HG03558 (cell line): ENCODE measurements around the gene OXER1.

Experiments
- ATAC-seq: cut with Tn5 transposase; IDR thresholded peaks from one replicate; pipeline ENCODE4 v1.9.1; 2021; ENCODE audit warnings: moderate number of reproducible peaks; ENCODE audit not compliant: unreplicated experiment; ENCODE audit errors: extremely low read depth

The OXER1 gene

GRCh38 chr2:42794271-42795046 is 30.5 kb upstream of the OXER1 start:
- no peak for ATAC-seq

GRCh38 chr2:42793334-42794270 is 29.7 kb upstream of the OXER1 start:
- ATAC-seq, result no peak

GRCh38 chr2:42792583-42793333 is 28.8 kb upstream of the OXER1 start, which contains the start of gene HAAO:
Gene HAAO, minus strand, starts transcription at chr2:42792583. Its CDS starts 47 bp downstream, at chr2:42792536.
- ATAC-seq, result no peak

GRCh38 chr2:42792087-42792582 is 28.2 kb upstream of the OXER1 start:
- no peak for ATAC-seq

- ATAC-seq, result no peak
Observed at GRCh38 chr2:42791606-42792005, 27.7 kb upstream of the OXER1 start.

GRCh38 chr2:42789751-42790150 is 25.8 kb upstream of the OXER1 start:
- no peak for ATAC-seq

GRCh38 chr2:42788882-42789281 is 24.9 kb upstream of the OXER1 start:
- no peak for ATAC-seq

GRCh38 chr2:42788478-42788793 is 24.5 kb upstream of the OXER1 start:
- no peak for ATAC-seq

GRCh38 chr2:42787788-42788477 is 24.0 kb upstream of the OXER1 start:
- ATAC-seq, result no peak

- no peak for ATAC-seq
Observed at GRCh38 chr2:42787424-42787787, 23.5 kb upstream of the OXER1 start.

- ATAC-seq, result no peak
Observed at GRCh38 chr2:42786561-42787345, 22.8 kb upstream of the OXER1 start.

GRCh38 chr2:42784204-42784880 is 20.4 kb upstream of the OXER1 start:
- no peak for ATAC-seq

- no peak for ATAC-seq
Observed at GRCh38 chr2:42783511-42783910, 19.6 kb upstream of the OXER1 start.

GRCh38 chr2:42781181-42781580 is 17.2 kb upstream of the OXER1 start:
- no peak for ATAC-seq

GRCh38 chr2:42777883-42778805 is 14.2 kb upstream of the OXER1 start:
- no peak for ATAC-seq

- no peak for ATAC-seq
Observed at GRCh38 chr2:42775810-42776209, 11.9 kb upstream of the OXER1 start.

GRCh38 chr2:42775186-42775585 is 11.3 kb upstream of the OXER1 start:
- ATAC-seq, result no peak
